Measurements from ENCODE around the gene COX5B.
"Not testable (repeated sequence)": the region's sequence is repeated elsewhere in the genome, so short reads cannot be mapped to it uniquely, and the experiment has no call there.

Gene COX5B, protein sequence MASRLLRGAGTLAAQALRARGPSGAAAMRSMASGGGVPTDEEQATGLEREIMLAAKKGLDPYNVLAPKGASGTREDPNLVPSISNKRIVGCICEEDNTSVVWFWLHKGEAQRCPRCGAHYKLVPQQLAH

DNA sequence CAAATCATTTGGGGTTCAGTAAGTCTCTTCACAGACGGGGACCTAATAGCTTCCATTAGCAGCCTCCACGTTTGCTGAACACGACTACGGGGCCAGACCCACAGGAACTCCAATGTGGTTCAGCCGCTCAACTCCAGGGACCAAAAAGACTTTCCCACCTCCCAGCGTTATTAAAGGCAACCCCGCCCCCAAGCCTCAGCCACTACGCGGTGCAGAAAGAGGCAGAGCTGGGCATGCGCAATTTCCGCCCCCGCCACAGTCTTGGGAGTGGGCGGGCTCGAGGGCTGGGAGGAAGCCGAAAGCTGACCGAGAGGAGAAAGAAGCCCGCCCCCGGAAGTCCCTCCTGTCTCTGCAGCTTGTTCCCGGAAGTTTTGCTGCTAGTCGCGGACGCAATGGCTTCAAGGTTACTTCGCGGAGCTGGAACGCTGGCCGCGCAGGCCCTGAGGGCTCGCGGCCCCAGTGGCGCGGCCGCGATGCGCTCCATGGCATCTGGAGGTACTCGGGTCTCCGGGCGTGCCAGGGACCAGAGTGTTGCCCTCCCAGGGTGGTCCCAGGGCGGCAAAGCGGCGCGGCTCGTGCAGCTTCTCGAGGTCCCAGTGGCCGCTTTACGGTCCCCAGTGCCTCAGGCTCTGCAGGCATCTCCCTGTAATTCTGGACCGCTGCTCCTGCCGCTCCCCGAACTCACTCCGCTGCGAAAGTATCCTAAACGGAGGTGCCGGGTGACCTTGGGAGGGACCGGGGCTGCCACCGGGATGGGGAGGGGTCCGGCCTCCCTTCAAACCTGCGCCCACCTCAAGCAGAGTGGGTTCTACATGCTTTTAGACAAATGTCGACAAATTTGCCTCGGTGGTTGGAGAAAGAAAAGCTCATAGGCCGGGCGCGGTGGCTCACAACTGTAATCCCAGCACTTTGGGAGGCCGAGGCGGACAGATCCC, at the start of gene COX5B:
COX5B (plus strand) TSS at position 368 of the 935 bp plus-strand sequence; CDS start at position 393, 25 bp downstream.
- peak; percentile 99 for DNase-seq
- in situ Hi-C loops (cut with MboI; ENCODE audit: low pct_unique_long_range_greater_than_20kb, low sequenced_read_pairs): no loop called here

- in situ Hi-C loops (cut with MboI; ENCODE audit: low pct_unique_long_range_greater_than_20kb, low sequenced_read_pairs); DNase-seq: not testable (repeated sequence)
Observed at GRCh38 chr2:97596180-97596579, 49.7 kb upstream of the COX5B start.

DNA sequence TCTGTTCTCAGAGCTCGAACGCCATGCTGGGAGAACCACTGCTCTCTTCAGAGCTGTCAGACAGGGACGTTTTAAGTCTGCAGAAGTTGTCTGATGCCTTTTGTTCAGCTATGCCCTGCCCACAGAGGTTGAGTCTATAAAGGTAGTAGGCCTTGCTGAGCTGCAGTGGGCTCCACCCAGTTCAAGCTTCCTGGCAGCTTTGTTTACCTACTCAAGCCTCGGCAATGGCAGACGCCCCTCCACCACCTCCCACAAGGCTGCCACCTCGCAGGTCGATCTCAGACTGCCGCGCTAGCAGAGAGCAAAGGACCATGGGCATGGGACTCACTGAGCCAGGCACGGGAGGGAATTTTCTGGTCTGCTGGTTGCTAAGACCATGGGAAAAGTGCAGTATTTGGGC, 44.3 kb upstream of the COX5B start:
- in situ Hi-C loops (cut with MboI; ENCODE audit: low pct_unique_long_range_greater_than_20kb, low sequenced_read_pairs): not testable (repeated sequence)

GRCh38 chr2:97605109-97605508, 40.8 kb upstream of the COX5B start:
- DNase-seq; in situ Hi-C loops (cut with MboI; ENCODE audit: low pct_unique_long_range_greater_than_20kb, low sequenced_read_pairs): not testable (repeated sequence)

More for the DNA sequence above, 44.3 kb upstream of the COX5B start:
- not testable (repeated sequence) for DNase-seq

- in situ Hi-C loops (cut with MboI; ENCODE audit: low pct_unique_long_range_greater_than_20kb, low sequenced_read_pairs): not testable (repeated sequence)
Observed at GRCh38 chr2:97605524-97606339, 40.1 kb upstream of the COX5B start.

GRCh38 chr2:97608745-97609144, 37.1 kb upstream of the COX5B start:
- DNase-seq; in situ Hi-C loops (cut with MboI; ENCODE audit: low pct_unique_long_range_greater_than_20kb, low sequenced_read_pairs): not testable (repeated sequence)

More at GRCh38 chr2:97605524-97606339, 40.1 kb upstream of the COX5B start:
- peak; percentile 4 for DNase-seq

DNA sequence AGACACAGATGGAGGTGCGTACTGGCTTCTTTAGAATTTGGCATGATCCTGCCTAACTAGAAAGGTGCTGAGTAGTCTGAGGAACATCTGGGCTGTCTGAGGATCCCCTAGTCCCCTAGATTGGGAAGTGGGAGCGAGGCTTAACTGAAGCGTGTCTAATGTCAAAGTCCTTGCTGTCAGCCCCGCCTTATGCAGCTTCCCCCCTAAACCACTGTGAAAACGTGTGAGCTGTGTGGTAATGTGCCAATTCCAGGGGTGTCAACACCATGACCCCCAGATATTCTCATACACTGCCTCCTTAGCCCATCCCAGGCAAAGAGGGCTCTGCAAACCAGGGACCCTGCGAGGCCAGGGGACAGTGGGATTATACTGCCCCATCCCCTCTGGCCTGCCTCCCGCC, 34.0 kb upstream of the COX5B start:
- in situ Hi-C loops (cut with MboI; ENCODE audit: low pct_unique_long_range_greater_than_20kb, low sequenced_read_pairs); DNase-seq: not testable (repeated sequence)

- in situ Hi-C loops (cut with MboI; ENCODE audit: low pct_unique_long_range_greater_than_20kb, low sequenced_read_pairs); DNase-seq: not testable (repeated sequence)
Observed at GRCh38 chr2:97615746-97616145, 30.1 kb upstream of the COX5B start.

- DNase-seq: no peak
- in situ Hi-C loops (cut with MboI; ENCODE audit: low pct_unique_long_range_greater_than_20kb, low sequenced_read_pairs): no loop called here
Observed at GRCh38 chr2:97617911-97618310, 28.0 kb upstream of the COX5B start.

- peak; percentile 3 for DNase-seq
- in situ Hi-C loops (cut with MboI; ENCODE audit: low pct_unique_long_range_greater_than_20kb, low sequenced_read_pairs): not testable (repeated sequence)
Observed at GRCh38 chr2:97618939-97619827, 26.7 kb upstream of the COX5B start.

- DNase-seq; in situ Hi-C loops (cut with MboI; ENCODE audit: low pct_unique_long_range_greater_than_20kb, low sequenced_read_pairs): not testable (repeated sequence)
Observed at GRCh38 chr2:97620492-97620891, 25.4 kb upstream of the COX5B start.

GRCh38 chr2:97622976-97623375, 22.9 kb upstream of the COX5B start:
- in situ Hi-C loops (cut with MboI; ENCODE audit: low pct_unique_long_range_greater_than_20kb, low sequenced_read_pairs); DNase-seq: not testable (repeated sequence)

DNA sequence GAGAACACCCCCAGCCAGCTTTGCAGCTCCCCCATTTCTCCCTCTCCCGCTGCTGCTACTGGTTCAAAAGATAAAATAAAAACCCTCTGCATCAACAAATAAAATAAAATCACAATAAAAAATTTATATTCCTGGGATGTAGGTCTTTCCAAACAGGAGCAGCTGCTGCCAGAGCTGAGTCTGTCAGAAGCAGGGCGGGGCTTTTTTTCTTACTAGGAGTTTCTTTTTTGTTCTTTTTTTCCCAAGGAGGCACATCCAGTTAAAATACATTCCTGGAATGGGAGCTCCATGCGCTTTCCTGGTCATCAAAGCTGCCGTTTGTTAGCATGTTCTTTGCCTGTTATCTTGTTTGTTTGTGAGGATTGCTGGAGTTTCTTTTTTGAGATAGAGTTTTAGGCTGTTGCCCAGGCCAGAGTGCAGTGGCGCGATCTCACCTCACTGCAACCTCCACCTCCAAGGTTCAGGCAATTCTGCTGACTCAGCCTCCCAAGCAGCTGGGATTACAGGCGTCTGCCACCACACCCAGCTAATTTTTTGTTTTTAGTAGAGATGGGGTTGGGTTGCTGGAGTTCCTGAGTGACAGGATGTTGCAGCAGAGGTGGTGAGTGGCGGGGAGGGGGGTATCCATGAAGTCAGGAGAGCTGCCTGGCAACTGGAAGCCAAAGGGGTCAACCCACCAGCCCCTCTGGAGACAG, 20.4 kb upstream of the COX5B start:
- in situ Hi-C loops (cut with MboI; ENCODE audit: low pct_unique_long_range_greater_than_20kb, low sequenced_read_pairs); DNase-seq: not testable (repeated sequence)

- DNase-seq; in situ Hi-C loops (cut with MboI; ENCODE audit: low pct_unique_long_range_greater_than_20kb, low sequenced_read_pairs): not testable (repeated sequence)
Observed at GRCh38 chr2:97626049-97626430, 19.8 kb upstream of the COX5B start.

- no peak for DNase-seq
- in situ Hi-C loops (cut with MboI; ENCODE audit: low pct_unique_long_range_greater_than_20kb, low sequenced_read_pairs): no loop called here
Observed at GRCh38 chr2:97644023-97644717, 1.7 kb upstream of the COX5B start.

- in situ Hi-C loops (cut with MboI; ENCODE audit: low pct_unique_long_range_greater_than_20kb, low sequenced_read_pairs): no loop called here
- DNase-seq: peak; percentile 68
Observed at GRCh38 chr2:97645112-97645694, 659 bp upstream of the COX5B start.

DNA sequence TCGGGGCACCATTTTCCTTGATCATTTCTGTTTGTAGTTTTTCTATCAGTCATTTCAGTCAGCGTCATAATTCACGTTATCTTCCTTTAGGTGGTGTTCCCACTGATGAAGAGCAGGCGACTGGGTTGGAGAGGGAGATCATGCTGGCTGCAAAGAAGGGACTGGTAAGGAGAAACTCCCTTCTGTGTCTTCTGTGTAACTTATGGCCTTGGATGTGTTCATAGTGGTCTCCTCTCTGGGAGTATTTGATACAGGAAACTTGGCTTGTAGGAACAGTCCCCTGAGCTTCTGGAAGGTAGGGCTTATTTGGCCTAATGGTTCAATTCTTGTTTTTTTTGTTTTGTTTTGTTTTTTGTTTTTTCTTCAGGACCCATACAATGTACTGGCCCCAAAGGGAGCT, 1.1 kb downstream of the COX5B start:
- DNase-seq: no peak
- in situ Hi-C loops (cut with MboI; ENCODE audit: low pct_unique_long_range_greater_than_20kb, low sequenced_read_pairs): no loop called here
